ENCODE data around the gene SYT14. TPM values are rescaled to one million over a fixed set of nuclear protein-coding genes. Genes with fewer than 3 reads are reported as not detected.

SYT14 gene
- polyA plus RNA-seq, 3 donors, result not detected

- Mint-ChIP-seq H3K27me3 (ENCODE audit: low read depth in 3 of 3) (no peaks in the 10 kb centered on the region), H3K4me1 (no peaks in the 10 kb centered on the region), H3K27ac (no peak overlapping the region), H3K36me3 (no peaks in the 10 kb centered on the region), H3K9me3 (peaks cover 0 to under 1% (median 0%) of the 10 kb centered on the region in 7 donors), H3K4me3 (no peak overlapping the region)
- H3K4me3 ChIP-seq (replicated peaks in 1 of 3; ENCODE audit: low read depth in 2 of 3, low read length in 3 of 3), result no peak overlapping the region
- no peaks in the 10 kb centered on the region for H3K36me3 ChIP-seq (replicated peaks in 1 of 2; ENCODE audit: control insufficient read depth in 1 of 2, insufficient read depth in 2 of 2, low read length in 2 of 2)
- H2AFZ ChIP-seq (ENCODE audit: insufficient read depth, low read depth, low read length, poor library complexity, severe bottlenecking), result no peak overlapping the region
- H3K27ac ChIP-seq (ENCODE audit: low read depth in 1 of 2, low read length in 2 of 2), result no peak overlapping the region
- no peaks in the 10 kb centered on the region for H3K9me3 ChIP-seq (replicated peaks in 1 of 2; ENCODE audit: control insufficient read depth in 1 of 2, insufficient read depth in 1 of 2, low read length in 2 of 2)
- no peak for DNase-seq
- WGBS (ENCODE audit: insufficient coverage), result 0% methylated on average over 1 of the region's 3 CpGs
- no peak overlapping the region for H3K4me2 ChIP-seq (replicated peaks; ENCODE audit: extremely low read depth, low read length, poor library complexity, severe bottlenecking)
- no peak overlapping the region for H3K9ac ChIP-seq (ENCODE audit: insufficient read depth, low read length, poor library complexity, severe bottlenecking)
- H3K4me1 ChIP-seq (ENCODE audit: control insufficient read depth in 1 of 2, insufficient read depth in 2 of 2, low read length in 2 of 2), result no peaks in the 10 kb centered on the region
- intact Hi-C loops (cut with micrococcal nuclease), result no loop called here
- H3K79me2 ChIP-seq (ENCODE audit: insufficient read depth, low read length), result no peaks in the 10 kb centered on the region
- no peak for TF ChIP-seq CTCF (IDR thresholded peaks at IDR 0.05)
- no peaks in the 10 kb centered on the region for H4K20me1 ChIP-seq (ENCODE audit: insufficient read depth, low read length)
- H3K27me3 ChIP-seq (ENCODE audit: control insufficient read depth in 2 of 2, insufficient read depth in 2 of 2, low read length in 2 of 2), result no peaks in the 10 kb centered on the region
Measured at GRCh38 chr1:209926045-209926444, 12.0 kb upstream of the SYT14 start.

- Mint-ChIP-seq H3K9me3 (no peaks in the 10 kb centered on the region), H3K36me3 (no peaks in the 10 kb centered on the region), H3K27me3 (ENCODE audit: low read depth in 3 of 3) (peaks cover 0 to 2% (median 0%) of the 10 kb centered on the region in 3 donors), H3K4me1 (no peaks in the 10 kb centered on the region), H3K27ac (no peak overlapping the region), H3K4me3 (no peak overlapping the region)
- Histone ChIP-seq H3K36me3 (replicated peaks in 1 of 2; ENCODE audit: control insufficient read depth in 1 of 2, insufficient read depth in 2 of 2, low read length in 2 of 2) (no peaks in the 10 kb centered on the region), H3K4me3 (replicated peaks in 1 of 3; ENCODE audit: low read depth in 2 of 3, low read length in 3 of 3) (no peak overlapping the region), H3K9me3 (replicated peaks in 1 of 2; ENCODE audit: control insufficient read depth in 1 of 2, insufficient read depth in 1 of 2, low read length in 2 of 2) (no peaks in the 10 kb centered on the region), H3K79me2 (ENCODE audit: insufficient read depth, low read length) (no peaks in the 10 kb centered on the region), H3K4me2 (replicated peaks; ENCODE audit: extremely low read depth, low read length, poor library complexity, severe bottlenecking) (no peak overlapping the region), H4K20me1 (ENCODE audit: insufficient read depth, low read length) (no peaks in the 10 kb centered on the region), H3K27ac (ENCODE audit: low read depth in 1 of 2, low read length in 2 of 2) (no peak overlapping the region), H3K4me1 (ENCODE audit: control insufficient read depth in 1 of 2, insufficient read depth in 2 of 2, low read length in 2 of 2) (no peaks in the 10 kb centered on the region), H2AFZ (ENCODE audit: insufficient read depth, low read depth, low read length, poor library complexity, severe bottlenecking) (no peak overlapping the region), H3K9ac (ENCODE audit: insufficient read depth, low read length, poor library complexity, severe bottlenecking) (no peak overlapping the region), H3K27me3 (ENCODE audit: control insufficient read depth in 2 of 2, insufficient read depth in 2 of 2, low read length in 2 of 2) (no peaks in the 10 kb centered on the region)
- no peak for TF ChIP-seq CTCF (IDR thresholded peaks at IDR 0.05)
- no peak for DNase-seq
- intact Hi-C loops (cut with micrococcal nuclease), result no loop called here
Measured at GRCh38 chr1:209927466-209927865, 10.6 kb upstream of the SYT14 start.

Data from CD14-positive monocyte (primary cell).